Keratinocyte (primary cell): ENCODE measurements around the gene SPOCK1. TPM values are rescaled to one million over a fixed set of nuclear protein-coding genes. Genes with fewer than 3 reads are reported as not detected.

Source experiments
- DNase-seq: peaks from one replicate; pipeline ENCODE4 v3.0.0-alpha.2; 2011; ENCODE audit warnings: low read depth, missing footprints, low spot score
- FAIRE-seq: peaks from 2 replicates; lab custom pipeline; 2011; peaks lifted over from hg19 to GRCh38; lab: Jason Lieb, UNC
- H2AFZ ChIP-seq: 2 replicates; pipeline ENCODE4 v1.6.0; 2012; ENCODE audit warnings: low read length, control low read depth, inconsistent platforms; ENCODE audit not compliant: control insufficient read depth
- H3K27ac ChIP-seq: 2 replicates; pipeline ENCODE4 v1.5.1; 2011; ENCODE audit warnings: low read length; ENCODE audit not compliant: control insufficient read depth, insufficient read depth
- H3K27me3 ChIP-seq: 3 replicates; pipeline ENCODE4 v1.6.0; 2011; ENCODE audit warnings: low read length; ENCODE audit not compliant: control insufficient read depth, insufficient read depth; ENCODE audit errors: extremely low read depth
- H3K36me3 ChIP-seq, 2 experiments: 2 replicates in 1 of 2; 3 replicates in 1 of 2; pipeline ENCODE4 v1.5.1; 2011; ENCODE audit warnings: low read length in 2 of 2, mild to moderate bottlenecking in 1 of 2; ENCODE audit not compliant: control insufficient read depth in 2 of 2, insufficient read depth in 2 of 2; ENCODE audit errors: extremely low read depth in 1 of 2
- H3K4me1 ChIP-seq: 3 replicates; pipeline ENCODE4 v1.5.1; 2011; ENCODE audit warnings: low read length; ENCODE audit not compliant: control insufficient read depth, insufficient read depth; ENCODE audit errors: extremely low read depth
- H3K4me2 ChIP-seq: 3 replicates; pipeline ENCODE4 v1.6.0; 2011; ENCODE audit warnings: low read depth, low read length; ENCODE audit not compliant: control insufficient read depth, insufficient read depth; ENCODE audit errors: extremely low read depth
- H3K4me3 ChIP-seq, 3 experiments: fragments of 200-600 bp in 1 of 3; sonication (generic) in 1 of 3; 2 replicates in 2 of 3; 3 replicates in 1 of 3; pipeline ENCODE4 v1.5.1; 2011 to 2016; ENCODE audit warnings: low read length in 3 of 3, mild to moderate bottlenecking in 3 of 3, control low read depth in 2 of 3, inconsistent platforms in 1 of 3, low read depth in 1 of 3, mixed read lengths in 1 of 3, mixed run types in 1 of 3, moderate library complexity in 1 of 3; ENCODE audit not compliant: control insufficient read depth in 2 of 3, insufficient read depth in 2 of 3; ENCODE audit errors: extremely low read depth in 1 of 3
- H3K79me2 ChIP-seq: 2 replicates; pipeline ENCODE4 v1.6.0; 2012; ENCODE audit warnings: low read length; ENCODE audit not compliant: control insufficient read depth, insufficient read depth
- H3K9ac ChIP-seq: 3 replicates; pipeline ENCODE4 v1.6.0; 2011; ENCODE audit warnings: low read length; ENCODE audit not compliant: control insufficient read depth, insufficient read depth; ENCODE audit errors: extremely low read depth
- H3K9me1 ChIP-seq: 3 replicates; pipeline ENCODE4 v1.6.0; 2011; ENCODE audit warnings: low read length; ENCODE audit not compliant: control insufficient read depth, insufficient read depth; ENCODE audit errors: extremely low read depth
- H3K9me3 ChIP-seq: 2 replicates; pipeline ENCODE4 v1.5.1; 2012; ENCODE audit warnings: low read depth, low read length; ENCODE audit not compliant: control insufficient read depth
- H4K20me1 ChIP-seq: 3 replicates; pipeline ENCODE4 v1.6.0; 2011; ENCODE audit warnings: low read length; ENCODE audit not compliant: control insufficient read depth, insufficient read depth; ENCODE audit errors: extremely low read depth
- CTCF ChIP-seq, 3 experiments: IDR thresholded peaks in 1 of 3; conservative IDR thresholded peaks in 1 of 3; optimal IDR thresholded peaks in 1 of 3; 2 replicates in 2 of 3; 3 replicates in 1 of 3; pipeline versions ENCODE3 to v1.5.1; 2011; ENCODE audit warnings: low read length in 3 of 3, mild to moderate bottlenecking in 3 of 3, moderate library complexity in 2 of 3, control low read depth in 1 of 3, inconsistent platforms in 1 of 3; ENCODE audit not compliant: insufficient read depth in 2 of 3; ENCODE audit errors: extremely low read depth in 1 of 3
- EZH2 ChIP-seq: IDR thresholded peaks from one replicate; pipeline ENCODE4 v1.6.1; 2012; ENCODE audit warnings: inconsistent platforms, mild to moderate bottlenecking, low read length, moderate library complexity
- dilution Hi-C: fragments of 300-500 bp; cut with MboI; formaldehyde crosslinking; loops from one replicate; pipeline ENCODE4 v1.7.0; 2020; ENCODE audit warnings: low sequenced_read_pairs; ENCODE audit not compliant: extremely low pct_ligation_motif_present
- polyA plus RNA-seq, 5 experiments: library from polyadenylated mRNA; depleted of rRNA in 3 of 5; stranded (reverse) in 3 of 5; stranded (forward) in 1 of 5; unstranded in 1 of 5; fragments of >200 nt; gene quantifications; 1 replicate in 1 of 5; 2 replicates in 3 of 5; 3 replicates in 1 of 5; pipeline versions ENCODE4 v1.2.1 to v1.2.3, GENCODE V29; 2011 to 2012; ENCODE audit warnings: missing spikeins in 2 of 5, low read depth in 1 of 5, low replicate concordance in 1 of 5

SPOCK1 gene
- polyA plus RNA-seq, 1 donor (not counting 4 experiments of a cell fraction or from before 2014, with no cell fraction given) = 5.5 TPM

GRCh38 chr5:137287569-137287968 is 211.6 kb downstream of the SPOCK1 start:
- DNase-seq = no peak
- no peak overlapping the region for H3K9ac ChIP-seq
- no peaks in the 10 kb centered on the region for H4K20me1 ChIP-seq
- no peaks in the 10 kb centered on the region for H3K27me3 ChIP-seq
- no peaks in the 10 kb centered on the region for H3K4me1 ChIP-seq
- no peaks in the 10 kb centered on the region for H3K36me3 ChIP-seq
- no peak overlapping the region for H3K4me2 ChIP-seq
- no peak overlapping the region for H2AFZ ChIP-seq
- H3K4me3 ChIP-seq = no peak overlapping the region
- FAIRE-seq = no peak
- no peaks in the 10 kb centered on the region for H3K9me1 ChIP-seq
- H3K9me3 ChIP-seq = no peaks in the 10 kb centered on the region
- dilution Hi-C loops = no loop called here
- no peaks in the 10 kb centered on the region for H3K79me2 ChIP-seq
- no peak overlapping the region for H3K27ac ChIP-seq
- TF ChIP-seq CTCF (optimal IDR thresholded peaks at IDR 0.05 in 1 of 3, IDR thresholded peaks at IDR 0.05 in 1 of 3, conservative IDR thresholded peaks at IDR 0.05 in 1 of 3; ENCODE audit: extremely low read depth in 1 of 3, insufficient read depth in 2 of 3, low read length in 3 of 3) (no peak), EZH2 (no peak)

GRCh38 chr5:137286025-137286610 is 213.0 kb downstream of the SPOCK1 start:
- Histone ChIP-seq H3K9ac (no peak overlapping the region), H2AFZ (no peak overlapping the region), H3K79me2 (no peaks in the 10 kb centered on the region), H3K9me3 (no peaks in the 10 kb centered on the region), H3K27ac (no peak overlapping the region), H4K20me1 (no peaks in the 10 kb centered on the region), H3K4me3 (no peak overlapping the region), H3K27me3 (no peaks in the 10 kb centered on the region), H3K36me3 (no peaks in the 10 kb centered on the region), H3K9me1 (no peaks in the 10 kb centered on the region), H3K4me2 (no peak overlapping the region), H3K4me1 (no peaks in the 10 kb centered on the region)
- dilution Hi-C loops = no loop called here
- TF ChIP-seq EZH2 (no peak), CTCF (optimal IDR thresholded peaks at IDR 0.05 in 1 of 3, IDR thresholded peaks at IDR 0.05 in 1 of 3, conservative IDR thresholded peaks at IDR 0.05 in 1 of 3; ENCODE audit: extremely low read depth in 1 of 3, insufficient read depth in 2 of 3, low read length in 3 of 3) (no peak)
- DNase-seq (no peak), FAIRE-seq (no peak)
